Effector memory CD8-positive, alpha-beta T cell (primary cell): ENCODE results near the gene PANX3.
A peak's percentile ranks its signal among the peaks of the same experiment; 100 is the strongest.

Experiments used
- ATAC-seq: fragments of 150-1000 bp; cut with Tn5 transposase; replicated peaks from 2 replicates; pipeline ENCODE4 v1.10.0; 2021; ENCODE audit warnings: mild to moderate bottlenecking, moderate library complexity
- DNase-seq, 3 experiments: peaks; one replicate each; pipeline ENCODE4 v3.0.0; 2021
- H3K27ac Mint-ChIP-seq, 2 donors: one replicate each; pipeline ENCODE4 v1.8.0; 2022; ENCODE audit warnings: mild to moderate bottlenecking in 2 of 2, mixed read lengths in 2 of 2, moderate library complexity in 2 of 2
- H3K27me3 Mint-ChIP-seq, 2 donors: one replicate each; pipeline ENCODE4 v1.8.0; 2022; ENCODE audit warnings: mixed read lengths in 2 of 2
- H3K36me3 Mint-ChIP-seq: one replicate; pipeline ENCODE4 v1.8.0; 2022; ENCODE audit warnings: mild to moderate bottlenecking, moderate library complexity, mixed read lengths; ENCODE audit not compliant: insufficient read depth
- H3K4me1 Mint-ChIP-seq, 2 donors: one replicate each; pipeline ENCODE4 v1.8.0; 2022; ENCODE audit warnings: low read depth in 2 of 2, mixed read lengths in 2 of 2
- H3K4me3 Mint-ChIP-seq, 2 donors: one replicate each; pipeline ENCODE4 v1.8.0; 2022; ENCODE audit warnings: mild to moderate bottlenecking in 2 of 2, mixed read lengths in 2 of 2, moderate library complexity in 2 of 2
- H3K9me3 Mint-ChIP-seq, 2 donors: one replicate each; pipeline ENCODE4 v1.8.0; 2022; ENCODE audit warnings: mixed read lengths in 2 of 2

The PANX3 gene

GRCh38 chr11:124648610-124649009, 37.4 kb downstream of the PANX3 start:
- Mint-ChIP-seq H3K4me1 (peaks cover 0 to 5% of the 10 kb centered on the region in 2 donors), H3K4me3 (no peak overlapping the region), H3K27me3 (no peaks in the 10 kb centered on the region), H3K27ac (no peak overlapping the region), H3K36me3 (no peaks in the 10 kb centered on the region), H3K9me3 (no peaks in the 10 kb centered on the region)
- ATAC-seq (no peak), DNase-seq (no peak)

- ATAC-seq, result no peak
Observed at GRCh38 chr11:124656774-124657630, 45.8 kb downstream of the PANX3 start.

GRCh38 chr11:124657904-124658303, 46.7 kb downstream of the PANX3 start:
- ATAC-seq, result no peak
- Mint-ChIP-seq H3K36me3 (no peaks in the 10 kb centered on the region), H3K4me3 (no peak overlapping the region), H3K27ac (no peak overlapping the region), H3K27me3 (no peaks in the 10 kb centered on the region), H3K9me3 (no peaks in the 10 kb centered on the region), H3K4me1 (no peaks in the 10 kb centered on the region)
- DNase-seq, result no peak

More at GRCh38 chr11:124656774-124657630, 45.8 kb downstream of the PANX3 start:
- Mint-ChIP-seq H3K4me3 (no peak overlapping the region), H3K9me3 (no peaks in the 10 kb centered on the region), H3K27ac (no peak overlapping the region), H3K36me3 (no peaks in the 10 kb centered on the region), H3K4me1 (no peaks in the 10 kb centered on the region), H3K27me3 (no peaks in the 10 kb centered on the region)
- DNase-seq, result no peak

- no peaks in the 10 kb centered on the region for H3K4me1 Mint-ChIP-seq
- no peak overlapping the region for H3K27ac Mint-ChIP-seq
- no peaks in the 10 kb centered on the region for H3K9me3 Mint-ChIP-seq
- H3K27me3 Mint-ChIP-seq, result no peaks in the 10 kb centered on the region
- no peak overlapping the region for H3K4me3 Mint-ChIP-seq
- no peak for DNase-seq
- ATAC-seq, result no peak
- H3K36me3 Mint-ChIP-seq, result no peaks in the 10 kb centered on the region
Observed at GRCh38 chr11:124658501-124658900, 47.3 kb downstream of the PANX3 start.

GRCh38 chr11:124658986-124659385, 47.8 kb downstream of the PANX3 start:
- no peak overlapping the region for H3K27ac Mint-ChIP-seq
- H3K27me3 Mint-ChIP-seq, result no peaks in the 10 kb centered on the region

GRCh38 chr11:124661553-124661952, 50.3 kb downstream of the PANX3 start:
- no peaks in the 10 kb centered on the region for H3K27me3 Mint-ChIP-seq
- H3K4me3 Mint-ChIP-seq, result no peak overlapping the region
- no peak for DNase-seq
- no peak overlapping the region for H3K27ac Mint-ChIP-seq
- no peaks in the 10 kb centered on the region for H3K9me3 Mint-ChIP-seq
- no peak for ATAC-seq
- no peaks in the 10 kb centered on the region for H3K4me1 Mint-ChIP-seq
- no peaks in the 10 kb centered on the region for H3K36me3 Mint-ChIP-seq

More at GRCh38 chr11:124658986-124659385, 47.8 kb downstream of the PANX3 start:
- DNase-seq (no peak), ATAC-seq (no peak)
- H3K4me1 Mint-ChIP-seq, result no peaks in the 10 kb centered on the region
- H3K4me3 Mint-ChIP-seq, result no peak overlapping the region
- no peaks in the 10 kb centered on the region for H3K36me3 Mint-ChIP-seq
- no peaks in the 10 kb centered on the region for H3K9me3 Mint-ChIP-seq

GRCh38 chr11:124662106-124662505, 50.9 kb downstream of the PANX3 start:
- Mint-ChIP-seq H3K4me3 (no peak overlapping the region), H3K9me3 (no peaks in the 10 kb centered on the region), H3K27me3 (no peaks in the 10 kb centered on the region), H3K36me3 (no peaks in the 10 kb centered on the region), H3K27ac (no peak overlapping the region), H3K4me1 (no peaks in the 10 kb centered on the region)
- DNase-seq, result no peak
- no peak for ATAC-seq

- H3K27ac Mint-ChIP-seq, result no peak overlapping the region
- no peak overlapping the region for H3K4me3 Mint-ChIP-seq
- DNase-seq, result no peak
- H3K27me3 Mint-ChIP-seq, result no peaks in the 10 kb centered on the region
- no peaks in the 10 kb centered on the region for H3K36me3 Mint-ChIP-seq
- no peak for ATAC-seq
- H3K4me1 Mint-ChIP-seq, result no peaks in the 10 kb centered on the region
- H3K9me3 Mint-ChIP-seq, result no peaks in the 10 kb centered on the region
Observed at GRCh38 chr11:124663861-124664260, 52.6 kb downstream of the PANX3 start.

- Mint-ChIP-seq H3K27ac (no peak overlapping the region), H3K36me3 (peaks cover 7% of the 10 kb centered on the region), H3K4me1 (peaks cover under 1 to 7% of the 10 kb centered on the region in 2 donors), H3K27me3 (no peaks in the 10 kb centered on the region), H3K4me3 (no peak overlapping the region), H3K9me3 (no peaks in the 10 kb centered on the region)
- no peak for DNase-seq
- ATAC-seq, result no peak
Observed at GRCh38 chr11:124667601-124668000, 56.4 kb downstream of the PANX3 start.

- no peak for ATAC-seq
Observed at GRCh38 chr11:124669193-124669592, 58.0 kb downstream of the PANX3 start.

More at GRCh38 chr11:124669193-124669592, 58.0 kb downstream of the PANX3 start:
- Mint-ChIP-seq H3K4me1 (peaks cover 9 to 17% of the 10 kb centered on the region in 2 donors), H3K36me3 (peaks cover 23% of the 10 kb centered on the region), H3K27ac (no peak overlapping the region), H3K9me3 (no peaks in the 10 kb centered on the region), H3K27me3 (no peaks in the 10 kb centered on the region), H3K4me3 (no peak overlapping the region)
- peak; percentile 46 to 54 (median 51) for DNase-seq
